Measurements from ENCODE around the gene ENKD1. TPM values are rescaled to one million over a fixed set of nuclear protein-coding genes. Genes with fewer than 3 reads are reported as not detected.
A peak's percentile ranks its signal among the peaks of the same experiment; 100 is the strongest.

The ENKD1 gene
- total and polyA plus RNA-seq, 2 of the 4 experiments (the other 2 are of a cell fraction), result 2.9 to 6.3 TPM

GRCh38 chr16:67641779-67642708 is 24.5 kb downstream of the ENKD1 start:
- in situ Hi-C loops (cut with MboI; ENCODE audit: low sequenced_read_pairs), result no loop called here
- dilution Hi-C loops (cut with HindIII; ENCODE audit: low sequenced_read_pairs, unreplicated experiment), result no loop called here
- ChIA-PET CTCF (interaction anchor here (1.3 to 2.9 kb wide), 3 partner anchors 79 to 121 kb away, joined by 4 to 9 read pairs (median 4); no protein-coding TSS in a partner anchor), POLR2A (ENCODE audit: unreplicated experiment) (no interaction called here)
- Histone ChIP-seq H4K8ac (ENCODE audit: low read depth in 2 of 2, low read length in 2 of 2) (no peak overlapping the region), H2AK9ac (replicated peaks; ENCODE audit: low read depth, low read length, poor library complexity) (no peak overlapping the region), H3K4me3 (ENCODE audit: insufficient read depth, low read depth, low read length) (no peak overlapping the region), H3K9ac (ENCODE audit: low read depth, low read length) (no peak overlapping the region), H3K18ac (ENCODE audit: low read depth, low read length) (no peak overlapping the region), H3K4ac (ENCODE audit: low read depth, low read length) (no peak overlapping the region), H3K23ac (ENCODE audit: low read depth, low read length) (0 out of 2 replicates have a peak overlapping the region, but pooled peaks have one; percentile 53), H3K9me3 (ENCODE audit: control insufficient read depth, insufficient read depth, low read length) (no peaks in the 10 kb centered on the region), H4K20me1 (ENCODE audit: insufficient read depth, low read length) (peaks cover 5% of the 10 kb centered on the region), H2AFZ (replicated peaks; ENCODE audit: low read length, poor library complexity) (peak overlapping the region; percentile 44), H3K56ac (ENCODE audit: extremely low read depth, insufficient read depth, low read length) (no peak overlapping the region), H4K91ac (ENCODE audit: insufficient read depth, low read depth, low read length) (no peak overlapping the region), H2AK5ac (ENCODE audit: low read depth, low read length) (0 out of 2 replicates have a peak overlapping the region, but pooled peaks have one; percentile 35), H3K9me1 (ENCODE audit: insufficient read depth, low read length) (no peaks in the 10 kb centered on the region), H3K4me1 (ENCODE audit: control insufficient read depth, insufficient read depth, low read length) (peaks cover 5% of the 10 kb centered on the region; the same call in 1 of the 2 replicates), H3K36me3 (ENCODE audit: control insufficient read depth, insufficient read depth, low read length) (peaks cover 16% of the 10 kb centered on the region), H2BK120ac (ENCODE audit: low read depth, low read length) (no peak overlapping the region), H2BK5ac (ENCODE audit: low read depth, low read length, poor library complexity, severe bottlenecking) (no peak overlapping the region), H3K14ac (replicated peaks; ENCODE audit: low read depth, low read length) (no peak overlapping the region), H3K27ac (ENCODE audit: insufficient read depth, low read length) (no peak overlapping the region), H2BK20ac (ENCODE audit: low read depth, low read length) (no peak overlapping the region), H3K4me2 (ENCODE audit: low read depth, low read length) (no peak overlapping the region), H3K79me1 (ENCODE audit: low read depth in 1 of 2, low read length in 2 of 2) (no peaks in the 10 kb centered on the region), H3K27me3 (ENCODE audit: control insufficient read depth, insufficient read depth, low read length) (peaks cover 27% of the 10 kb centered on the region), H4K5ac (ENCODE audit: low read depth, low read length) (no peak overlapping the region), H2BK15ac (ENCODE audit: low read depth, low read length) (no peak overlapping the region)
- TF ChIP-seq RAD21 (IDR thresholded peaks at IDR 0.05; ENCODE audit: low read length) (no peak), CEBPB (IDR thresholded peaks at IDR 0.05; ENCODE audit: low read depth, low read length) (no peak), FOS (IDR thresholded peaks at IDR 0.05; ENCODE audit: low read depth, low read length) (no peak), MXI1 (IDR thresholded peaks at IDR 0.05; ENCODE audit: borderline replicate concordance, low read depth, low read length) (peak; percentile 58; the same call in 1 of the 2 replicates)
- 61% methylated on average over 6 of the region's 10 CpGs; no CpG with 5 or more reads in 1 of the 2 experiments for WGBS, 2 experiments (ENCODE audit: extremely low coverage in 2 of 2, insufficient read length in 1 of 2)
- DNase-seq, result peak; percentile 33
- BruUV-seq (replicated peaks), result no TSS peak
- peak; percentile 66 for ATAC-seq (ENCODE audit: low read depth)
- intact Hi-C loops (cut with micrococcal nuclease), result loop anchor here (5.0 kb wide), 1 partner anchor 35 kb away; no protein-coding TSS in a partner anchor
